Panc1 (cell line): Measurements from ENCODE around the gene CAPZA1. TPM values are rescaled to one million over a fixed set of nuclear protein-coding genes. Genes with fewer than 3 reads are reported as not detected.

Experiments used
- ATAC-seq: fragments of 200-7000 bp; cut with Tn5 transposase; 2 replicates; pipeline ENCODE4 v1.9.1; 2020; ENCODE audit warnings: mild to moderate bottlenecking, moderate library complexity
- BruUV-seq: library from RNA; stranded (reverse); fragments of 400-500 nt; replicated peaks from 2 replicates; lab custom pipeline; 2021; lab: Mats Ljungman, UMichigan
- CTCF ChIA-PET: fragments of 300-600 bp; sonication (Branson Sonifier 250); formaldehyde crosslinking; loops from one replicate; lab custom pipeline; 2022; ENCODE audit warnings: antibody characterized with exemption; lab: Charles Lee
- POLR2A ChIA-PET: fragments of 300-600 bp; sonication (Branson Sonifier 250); formaldehyde crosslinking; loops from one replicate; lab custom pipeline; 2022; ENCODE audit warnings: antibody characterized with exemption; lab: Charles Lee
- DNase-seq: peaks from one replicate; pipeline ENCODE4 v3.0.0-alpha.2; 2010; ENCODE audit warnings: low read depth, low spot score
- H3K27ac ChIP-seq: 2 replicates; pipeline ENCODE4 v1.5.1; 2011; ENCODE audit warnings: mild to moderate bottlenecking, low read length, inconsistent platforms
- H3K27me3 ChIP-seq: fragments of 200-500 bp; sonication (Bioruptor generic); 2 replicates; pipeline ENCODE4 v1.6.0; 2014; ENCODE audit warnings: low read length, inconsistent platforms; ENCODE audit not compliant: control insufficient read depth, insufficient read depth
- H3K36me3 ChIP-seq: fragments of 200-500 bp; sonication (Bioruptor generic); 2 replicates; pipeline ENCODE4 v1.5.1; 2014; ENCODE audit warnings: inconsistent platforms, mild to moderate bottlenecking, low read length, moderate library complexity; ENCODE audit not compliant: control insufficient read depth, insufficient read depth
- H3K4me1 ChIP-seq: 2 replicates; pipeline ENCODE4 v1.5.1; 2011; ENCODE audit warnings: inconsistent platforms, mild to moderate bottlenecking, low read length, moderate library complexity; ENCODE audit not compliant: control insufficient read depth, insufficient read depth
- H3K4me3 ChIP-seq, 2 experiments: 2 replicates each; pipeline ENCODE4 v1.5.1; 2011 to 2012; ENCODE audit warnings: low read depth in 2 of 2, low read length in 2 of 2, mild to moderate bottlenecking in 2 of 2, inconsistent platforms in 1 of 2, moderate library complexity in 1 of 2
- H3K9me3 ChIP-seq: fragments of 200-500 bp; sonication (Bioruptor generic); 2 replicates; pipeline ENCODE4 v1.5.1; 2014; ENCODE audit warnings: low read depth, mild to moderate bottlenecking, inconsistent platforms, low read length, moderate library complexity; ENCODE audit not compliant: control insufficient read depth, insufficient read depth
- POLR2AphosphoS5 ChIP-seq: IDR thresholded peaks from 2 replicates; pipeline ENCODE4 v1.6.1; 2012; ENCODE audit warnings: mild to moderate bottlenecking, low read depth, low read length, moderate library complexity
- SIN3A ChIP-seq: IDR thresholded peaks from 2 replicates; pipeline ENCODE4 v1.6.1; 2012; ENCODE audit warnings: low read depth, mild to moderate bottlenecking, low read length, moderate library complexity, borderline replicate concordance; ENCODE audit not compliant: insufficient read depth
- TCF7L2 ChIP-seq: IDR thresholded peaks from 2 replicates; pipeline ENCODE4 v1.6.1; 2011; ENCODE audit warnings: mild to moderate bottlenecking, low read depth, low read length, inconsistent platforms
- in situ Hi-C: cut with HindIII; loops from 2 replicates; pipeline ENCODE4 v1.10.0; 2016; ENCODE audit warnings: low sequenced_read_pairs, low pct_unique_long_range_greater_than_20kb
- intact Hi-C: fragments of 100-400 bp; cut with micrococcal nuclease; formaldehyde crosslinking; loops from one replicate; pipeline ENCODE4 v1.10.0; 2022; ENCODE audit not compliant: unreplicated experiment
- total RNA-seq: library from RNA; stranded (reverse); gene quantifications from one replicate; pipeline ENCODE4 v1.2.1, GENCODE V29; 2021; ENCODE audit not compliant: unreplicated experiment
- TF ChIP-seq, protein P1 (sequence below): fragments of 450-650 bp; IDR thresholded peaks from 2 replicates; pipeline ENCODE4 v1.5.1; 2017; ENCODE audit warnings: mild to moderate bottlenecking
- TF ChIP-seq, protein P2 (sequence below), 2 experiments: IDR thresholded peaks; 2 replicates each; pipeline ENCODE4 v1.6.1; 2011 to 2012; ENCODE audit warnings: low read depth in 2 of 2, control low read depth in 1 of 2, low read length in 1 of 2, mild to moderate bottlenecking in 1 of 2, moderate library complexity in 1 of 2; ENCODE audit not compliant: insufficient read depth in 1 of 2

Gene CAPZA1
- total RNA-seq, 1 experiment from 2014 or later: 128 TPM

DNA sequence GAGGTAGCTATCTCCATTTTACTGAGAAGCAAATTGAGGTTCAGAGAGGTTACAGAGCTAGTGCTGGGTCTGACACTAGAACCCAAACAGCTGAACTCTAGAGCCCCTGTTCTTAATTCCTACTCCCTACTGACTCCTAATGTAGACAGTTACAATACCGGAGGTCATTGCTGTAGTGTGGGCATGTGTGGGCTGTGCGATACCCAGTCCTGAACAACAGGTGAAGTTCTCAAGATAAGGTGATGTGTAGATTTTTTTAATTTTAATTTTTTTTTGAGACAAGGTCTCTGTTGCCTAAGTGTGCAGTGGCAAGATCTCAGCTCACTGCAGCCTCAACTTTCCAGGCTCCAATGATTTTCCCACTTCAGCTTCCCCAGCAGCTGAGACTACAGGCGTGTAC, 88.9 kb downstream of the CAPZA1 start:
- no peak for DNase-seq
- TF ChIP-seq, protein P1, sequence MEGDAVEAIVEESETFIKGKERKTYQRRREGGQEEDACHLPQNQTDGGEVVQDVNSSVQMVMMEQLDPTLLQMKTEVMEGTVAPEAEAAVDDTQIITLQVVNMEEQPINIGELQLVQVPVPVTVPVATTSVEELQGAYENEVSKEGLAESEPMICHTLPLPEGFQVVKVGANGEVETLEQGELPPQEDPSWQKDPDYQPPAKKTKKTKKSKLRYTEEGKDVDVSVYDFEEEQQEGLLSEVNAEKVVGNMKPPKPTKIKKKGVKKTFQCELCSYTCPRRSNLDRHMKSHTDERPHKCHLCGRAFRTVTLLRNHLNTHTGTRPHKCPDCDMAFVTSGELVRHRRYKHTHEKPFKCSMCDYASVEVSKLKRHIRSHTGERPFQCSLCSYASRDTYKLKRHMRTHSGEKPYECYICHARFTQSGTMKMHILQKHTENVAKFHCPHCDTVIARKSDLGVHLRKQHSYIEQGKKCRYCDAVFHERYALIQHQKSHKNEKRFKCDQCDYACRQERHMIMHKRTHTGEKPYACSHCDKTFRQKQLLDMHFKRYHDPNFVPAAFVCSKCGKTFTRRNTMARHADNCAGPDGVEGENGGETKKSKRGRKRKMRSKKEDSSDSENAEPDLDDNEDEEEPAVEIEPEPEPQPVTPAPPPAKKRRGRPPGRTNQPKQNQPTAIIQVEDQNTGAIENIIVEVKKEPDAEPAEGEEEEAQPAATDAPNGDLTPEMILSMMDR: no peak
- no peak for TF ChIP-seq SIN3A
- no peak for TF ChIP-seq POLR2AphosphoS5
- TF ChIP-seq, protein P2, sequence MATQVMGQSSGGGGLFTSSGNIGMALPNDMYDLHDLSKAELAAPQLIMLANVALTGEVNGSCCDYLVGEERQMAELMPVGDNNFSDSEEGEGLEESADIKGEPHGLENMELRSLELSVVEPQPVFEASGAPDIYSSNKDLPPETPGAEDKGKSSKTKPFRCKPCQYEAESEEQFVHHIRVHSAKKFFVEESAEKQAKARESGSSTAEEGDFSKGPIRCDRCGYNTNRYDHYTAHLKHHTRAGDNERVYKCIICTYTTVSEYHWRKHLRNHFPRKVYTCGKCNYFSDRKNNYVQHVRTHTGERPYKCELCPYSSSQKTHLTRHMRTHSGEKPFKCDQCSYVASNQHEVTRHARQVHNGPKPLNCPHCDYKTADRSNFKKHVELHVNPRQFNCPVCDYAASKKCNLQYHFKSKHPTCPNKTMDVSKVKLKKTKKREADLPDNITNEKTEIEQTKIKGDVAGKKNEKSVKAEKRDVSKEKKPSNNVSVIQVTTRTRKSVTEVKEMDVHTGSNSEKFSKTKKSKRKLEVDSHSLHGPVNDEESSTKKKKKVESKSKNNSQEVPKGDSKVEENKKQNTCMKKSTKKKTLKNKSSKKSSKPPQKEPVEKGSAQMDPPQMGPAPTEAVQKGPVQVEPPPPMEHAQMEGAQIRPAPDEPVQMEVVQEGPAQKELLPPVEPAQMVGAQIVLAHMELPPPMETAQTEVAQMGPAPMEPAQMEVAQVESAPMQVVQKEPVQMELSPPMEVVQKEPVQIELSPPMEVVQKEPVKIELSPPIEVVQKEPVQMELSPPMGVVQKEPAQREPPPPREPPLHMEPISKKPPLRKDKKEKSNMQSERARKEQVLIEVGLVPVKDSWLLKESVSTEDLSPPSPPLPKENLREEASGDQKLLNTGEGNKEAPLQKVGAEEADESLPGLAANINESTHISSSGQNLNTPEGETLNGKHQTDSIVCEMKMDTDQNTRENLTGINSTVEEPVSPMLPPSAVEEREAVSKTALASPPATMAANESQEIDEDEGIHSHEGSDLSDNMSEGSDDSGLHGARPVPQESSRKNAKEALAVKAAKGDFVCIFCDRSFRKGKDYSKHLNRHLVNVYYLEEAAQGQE (IDR thresholded peaks at IDR 0.05; ENCODE audit: insufficient read depth in 1 of 2, low read depth in 2 of 2, low read length in 1 of 2): no peak
- TF ChIP-seq TCF7L2: no peak
- H3K9me3 ChIP-seq: no peaks in the 10 kb centered on the region
- in situ Hi-C loops: no loop called here
- peaks cover 2% of the 10 kb centered on the region; the same call in 1 of the 2 replicates for H3K36me3 ChIP-seq
- peaks cover 19% of the 10 kb centered on the region for H3K4me1 ChIP-seq
- no peak overlapping the region for H3K4me3 ChIP-seq
- BruUV-seq: no TSS peak
- ChIA-PET CTCF (no interaction called here), POLR2A (no interaction called here)
- no peak overlapping the region for H3K27ac ChIP-seq
- ATAC-seq: no peak
- intact Hi-C loops: no loop called here
- H3K27me3 ChIP-seq: no peaks in the 10 kb centered on the region

DNA sequence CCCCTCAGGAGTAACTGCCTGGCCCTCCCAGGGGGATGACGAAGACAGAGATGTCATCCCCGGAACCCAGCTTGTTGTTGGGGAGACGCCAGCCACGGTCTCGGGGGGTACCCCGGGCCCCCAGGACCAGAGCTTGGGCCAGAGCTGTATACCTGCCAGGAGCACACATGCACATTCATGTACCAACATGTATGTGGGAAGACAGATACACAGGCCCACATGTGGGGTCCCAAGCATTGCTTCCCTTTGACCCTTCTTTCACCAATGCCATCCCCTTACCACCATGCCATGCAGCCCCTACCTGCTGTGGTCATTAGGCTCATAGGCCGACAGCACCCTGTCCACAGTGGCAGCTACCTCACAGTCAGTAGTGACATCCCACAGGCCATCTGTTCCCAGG, 90.5 kb downstream of the CAPZA1 start:
- POLR2A ChIA-PET: no interaction called here
- TF ChIP-seq, protein P1: no peak
- TF ChIP-seq, protein P2 (IDR thresholded peaks at IDR 0.05; ENCODE audit: insufficient read depth in 1 of 2, low read depth in 2 of 2, low read length in 1 of 2): no peak
- TF ChIP-seq TCF7L2: no peak
- TF ChIP-seq SIN3A: no peak
- TF ChIP-seq POLR2AphosphoS5: no peak
- intact Hi-C loops (no loop called here), in situ Hi-C loops (no loop called here)
- no peak overlapping the region for H3K27ac ChIP-seq
- no peaks in the 10 kb centered on the region for H3K27me3 ChIP-seq
- H3K4me1 ChIP-seq: peaks cover 9% of the 10 kb centered on the region
- ATAC-seq (no peak), DNase-seq (no peak)
- no peaks in the 10 kb centered on the region for H3K36me3 ChIP-seq
- BruUV-seq: no TSS peak
- H3K4me3 ChIP-seq: no peak overlapping the region
- CTCF ChIA-PET: no interaction called here
- H3K9me3 ChIP-seq: no peaks in the 10 kb centered on the region
